ENCODE data around the gene SEMA3B.
"Not testable (repeated sequence)": the region's sequence is repeated elsewhere in the genome, so short reads cannot be mapped to it uniquely, and the experiment has no call there.

The SEMA3B gene

DNA sequence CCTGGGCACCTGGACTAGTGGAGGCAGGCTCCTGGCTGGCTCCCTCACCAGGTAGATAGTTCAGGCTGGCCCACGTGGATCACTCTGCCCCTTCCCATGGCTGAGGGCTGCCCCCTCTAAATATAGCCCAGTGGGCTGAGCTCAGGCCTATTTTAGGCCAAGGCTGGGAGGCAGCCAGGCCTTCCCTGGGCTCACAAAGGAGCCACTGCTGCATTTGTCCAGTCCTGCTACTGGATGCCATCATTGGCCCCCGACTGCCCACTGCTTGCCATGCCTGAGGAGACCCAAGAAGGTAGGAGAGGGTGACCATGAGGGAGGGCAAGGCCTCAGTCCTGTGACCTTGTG is 9.9 kb downstream of the SEMA3B start, which contains the start of gene LSMEM2:
Gene LSMEM2 (plus strand): TSS at position 208 of the 345 bp plus-strand sequence. CDS start 27 bp downstream, at position 235.
- ChIA-PET CTCF (interaction anchor here (1.6 to 3.9 kb wide), 3 partner anchors 33 to 85 kb away, joined by 6 to 18 read pairs (median 18); no protein-coding TSS in a partner anchor), POLR2A (interaction anchor here (0.8 to 1.4 kb wide), 5 partner anchors 14 to 76 kb away, joined by 3 to 5 read pairs (median 4); partner anchors contain the start of genes HYAL3 and NAA80)
- TF ChIP-seq, protein P1, sequence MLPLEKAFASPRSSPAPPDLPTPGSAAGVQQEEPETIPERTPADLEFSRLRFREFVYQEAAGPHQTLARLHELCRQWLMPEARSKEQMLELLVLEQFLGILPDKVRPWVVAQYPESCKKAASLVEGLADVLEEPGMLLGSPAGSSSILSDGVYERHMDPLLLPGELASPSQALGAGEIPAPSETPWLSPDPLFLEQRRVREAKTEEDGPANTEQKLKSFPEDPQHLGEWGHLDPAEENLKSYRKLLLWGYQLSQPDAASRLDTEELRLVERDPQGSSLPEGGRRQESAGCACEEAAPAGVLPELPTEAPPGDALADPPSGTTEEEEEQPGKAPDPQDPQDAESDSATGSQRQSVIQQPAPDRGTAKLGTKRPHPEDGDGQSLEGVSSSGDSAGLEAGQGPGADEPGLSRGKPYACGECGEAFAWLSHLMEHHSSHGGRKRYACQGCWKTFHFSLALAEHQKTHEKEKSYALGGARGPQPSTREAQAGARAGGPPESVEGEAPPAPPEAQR (tag by site-specific recombination; IDR thresholded peaks at IDR 0.05), result no peak
- TF ChIP-seq ZFP69B (tag by site-specific recombination; IDR thresholded peaks at IDR 0.05) (no peak), ZNF555 (tag by site-specific recombination; conservative IDR thresholded peaks at IDR 0.05) (no peak), ZNF664 (tag by site-specific recombination; IDR thresholded peaks at IDR 0.05) (no peak)
- TF ChIP-seq, protein P2, sequence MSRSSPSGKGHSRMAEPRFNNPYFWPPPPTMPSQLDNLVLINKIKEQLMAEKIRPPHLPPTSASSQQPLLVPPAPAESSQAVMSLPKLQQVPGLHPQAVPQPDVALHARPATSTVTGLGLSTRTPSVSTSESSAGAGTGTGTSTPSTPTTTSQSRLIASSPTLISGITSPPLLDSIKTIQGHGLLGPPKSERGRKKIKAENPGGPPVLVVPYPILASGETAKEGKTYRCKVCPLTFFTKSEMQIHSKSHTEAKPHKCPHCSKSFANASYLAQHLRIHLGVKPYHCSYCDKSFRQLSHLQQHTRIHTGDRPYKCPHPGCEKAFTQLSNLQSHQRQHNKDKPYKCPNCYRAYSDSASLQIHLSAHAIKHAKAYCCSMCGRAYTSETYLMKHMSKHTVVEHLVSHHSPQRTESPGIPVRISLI (tag by site-specific recombination; IDR thresholded peaks at IDR 0.05), result no peak
- H3K4me3 ChIP-seq (ENCODE audit: low read depth, low read length), result no peak within 1 kb of the TSS
- no peaks in the 10 kb centered on the region for H3K36me3 ChIP-seq (ENCODE audit: control insufficient read depth in 2 of 2, insufficient read depth in 1 of 2, low read length in 2 of 2)
- H3K9me3 ChIP-seq (ENCODE audit: control insufficient read depth, insufficient read depth, low read depth, low read length), result no peaks in the 10 kb centered on the region
- no peaks in the 10 kb centered on the region for H3K4me1 ChIP-seq (ENCODE audit: control insufficient read depth, insufficient read depth, low read length)
- H3K27ac ChIP-seq (ENCODE audit: extremely low read depth, low read depth, low read length), result no peak within 1 kb of the TSS

DNA sequence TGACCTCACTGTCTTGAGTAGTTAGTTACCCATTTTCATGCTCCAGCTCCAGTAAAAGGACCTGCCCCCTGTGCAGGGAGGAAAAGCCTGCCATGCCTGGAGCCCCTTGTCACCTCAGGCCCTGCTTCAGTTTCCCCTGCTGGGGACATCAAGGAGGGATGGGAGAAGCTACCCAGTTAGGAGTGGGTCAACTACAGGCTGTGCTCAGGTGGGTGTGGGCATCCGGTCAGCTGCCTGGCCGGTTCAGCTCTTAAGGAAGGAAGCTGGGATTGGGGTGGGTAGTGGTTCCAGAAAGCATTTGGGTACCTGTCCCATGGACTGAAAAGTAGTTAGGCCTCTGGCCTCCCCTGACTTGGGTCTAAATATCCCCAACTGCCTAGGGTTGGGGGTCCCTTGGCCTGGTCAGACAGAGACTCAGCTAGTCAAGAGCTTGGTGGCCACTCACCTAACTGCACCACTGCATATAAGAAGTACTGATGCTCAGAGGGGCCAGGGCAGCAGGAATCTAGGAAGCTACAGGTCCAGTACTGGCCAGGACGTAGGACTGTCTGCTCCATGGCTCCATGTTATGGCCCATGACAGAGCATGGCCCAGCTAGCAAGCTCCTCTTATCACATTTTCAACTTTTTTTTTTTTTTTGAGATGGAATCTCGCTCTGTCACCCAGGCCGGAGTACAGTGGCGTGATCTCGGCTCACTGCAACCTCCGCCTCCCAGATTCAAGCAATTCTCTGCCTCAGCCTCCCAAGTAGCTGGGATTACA is 10.5 kb downstream of the SEMA3B start:
- Histone ChIP-seq H3K36me3 (ENCODE audit: control insufficient read depth in 2 of 2, insufficient read depth in 1 of 2, low read length in 2 of 2) (no peaks in the 10 kb centered on the region), H3K27ac (ENCODE audit: extremely low read depth, low read depth, low read length) (no peak overlapping the region), H3K4me1 (ENCODE audit: control insufficient read depth, insufficient read depth, low read length) (no peaks in the 10 kb centered on the region), H3K9me3 (ENCODE audit: control insufficient read depth, insufficient read depth, low read depth, low read length) (no peaks in the 10 kb centered on the region), H3K4me3 (ENCODE audit: low read depth, low read length) (no peak overlapping the region)
- CTCF ChIA-PET, result interaction anchor here (0.6 to 3.9 kb wide), 6 partner anchors 23 to 1333 kb away, joined by 3 to 18 read pairs (median 6); no protein-coding TSS in a partner anchor
- TF ChIP-seq ZNF10 (tag by site-specific recombination; IDR thresholded peaks at IDR 0.05) (no peak), ZNF211 (tag by site-specific recombination; IDR thresholded peaks at IDR 0.05; ENCODE audit: low read depth) (no peak), ZNF658 (tag by site-specific recombination; IDR thresholded peaks at IDR 0.05) (no peak), HOXD13 (CRISPR knock-in tag; IDR thresholded peaks at IDR 0.05; ENCODE audit: borderline replicate concordance) (no peak), ZNF670 (tag by site-specific recombination; IDR thresholded peaks at IDR 0.05; ENCODE audit: low read depth) (no peak), BCL11A (tag by site-specific recombination; IDR thresholded peaks at IDR 0.05; ENCODE audit: low read depth) (no peak), ZNF416 (tag by site-specific recombination; IDR thresholded peaks at IDR 0.05) (no peak), ZNF155 (tag by site-specific recombination; IDR thresholded peaks at IDR 0.05) (no peak), TCF7L2 (IDR thresholded peaks at IDR 0.05; ENCODE audit: borderline replicate concordance, low read depth, low read length) (no peak), MYNN (tag by site-specific recombination; IDR thresholded peaks at IDR 0.05; ENCODE audit: borderline replicate concordance) (no peak), ZSCAN30 (tag by site-specific recombination; IDR thresholded peaks at IDR 0.05) (no peak)
- TF ChIP-seq, protein P3, sequence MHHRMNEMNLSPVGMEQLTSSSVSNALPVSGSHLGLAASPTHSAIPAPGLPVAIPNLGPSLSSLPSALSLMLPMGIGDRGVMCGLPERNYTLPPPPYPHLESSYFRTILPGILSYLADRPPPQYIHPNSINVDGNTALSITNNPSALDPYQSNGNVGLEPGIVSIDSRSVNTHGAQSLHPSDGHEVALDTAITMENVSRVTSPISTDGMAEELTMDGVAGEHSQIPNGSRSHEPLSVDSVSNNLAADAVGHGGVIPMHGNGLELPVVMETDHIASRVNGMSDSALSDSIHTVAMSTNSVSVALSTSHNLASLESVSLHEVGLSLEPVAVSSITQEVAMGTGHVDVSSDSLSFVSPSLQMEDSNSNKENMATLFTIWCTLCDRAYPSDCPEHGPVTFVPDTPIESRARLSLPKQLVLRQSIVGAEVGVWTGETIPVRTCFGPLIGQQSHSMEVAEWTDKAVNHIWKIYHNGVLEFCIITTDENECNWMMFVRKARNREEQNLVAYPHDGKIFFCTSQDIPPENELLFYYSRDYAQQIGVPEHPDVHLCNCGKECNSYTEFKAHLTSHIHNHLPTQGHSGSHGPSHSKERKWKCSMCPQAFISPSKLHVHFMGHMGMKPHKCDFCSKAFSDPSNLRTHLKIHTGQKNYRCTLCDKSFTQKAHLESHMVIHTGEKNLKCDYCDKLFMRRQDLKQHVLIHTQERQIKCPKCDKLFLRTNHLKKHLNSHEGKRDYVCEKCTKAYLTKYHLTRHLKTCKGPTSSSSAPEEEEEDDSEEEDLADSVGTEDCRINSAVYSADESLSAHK (tag by site-specific recombination; IDR thresholded peaks at IDR 0.05), result no peak
- TF ChIP-seq, protein P4, sequence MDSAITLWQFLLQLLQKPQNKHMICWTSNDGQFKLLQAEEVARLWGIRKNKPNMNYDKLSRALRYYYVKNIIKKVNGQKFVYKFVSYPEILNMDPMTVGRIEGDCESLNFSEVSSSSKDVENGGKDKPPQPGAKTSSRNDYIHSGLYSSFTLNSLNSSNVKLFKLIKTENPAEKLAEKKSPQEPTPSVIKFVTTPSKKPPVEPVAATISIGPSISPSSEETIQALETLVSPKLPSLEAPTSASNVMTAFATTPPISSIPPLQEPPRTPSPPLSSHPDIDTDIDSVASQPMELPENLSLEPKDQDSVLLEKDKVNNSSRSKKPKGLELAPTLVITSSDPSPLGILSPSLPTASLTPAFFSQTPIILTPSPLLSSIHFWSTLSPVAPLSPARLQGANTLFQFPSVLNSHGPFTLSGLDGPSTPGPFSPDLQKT (IDR thresholded peaks at IDR 0.05; ENCODE audit: borderline replicate concordance, low read depth, low read length), result no peak
- TF ChIP-seq, protein P5, sequence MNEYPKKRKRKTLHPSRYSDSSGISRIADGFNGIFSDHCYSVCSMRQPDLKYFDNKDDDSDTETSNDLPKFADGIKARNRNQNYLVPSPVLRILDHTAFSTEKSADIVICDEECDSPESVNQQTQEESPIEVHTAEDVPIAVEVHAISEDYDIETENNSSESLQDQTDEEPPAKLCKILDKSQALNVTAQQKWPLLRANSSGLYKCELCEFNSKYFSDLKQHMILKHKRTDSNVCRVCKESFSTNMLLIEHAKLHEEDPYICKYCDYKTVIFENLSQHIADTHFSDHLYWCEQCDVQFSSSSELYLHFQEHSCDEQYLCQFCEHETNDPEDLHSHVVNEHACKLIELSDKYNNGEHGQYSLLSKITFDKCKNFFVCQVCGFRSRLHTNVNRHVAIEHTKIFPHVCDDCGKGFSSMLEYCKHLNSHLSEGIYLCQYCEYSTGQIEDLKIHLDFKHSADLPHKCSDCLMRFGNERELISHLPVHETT (tag by site-specific recombination; IDR thresholded peaks at IDR 0.05), result no peak
- POLR2A ChIA-PET, result interaction anchor here (0.8 to 1.4 kb wide), 5 partner anchors 15 to 76 kb away, joined by 3 to 5 read pairs (median 4); partner anchors contain the start of genes HYAL3 and NAA80

DNA sequence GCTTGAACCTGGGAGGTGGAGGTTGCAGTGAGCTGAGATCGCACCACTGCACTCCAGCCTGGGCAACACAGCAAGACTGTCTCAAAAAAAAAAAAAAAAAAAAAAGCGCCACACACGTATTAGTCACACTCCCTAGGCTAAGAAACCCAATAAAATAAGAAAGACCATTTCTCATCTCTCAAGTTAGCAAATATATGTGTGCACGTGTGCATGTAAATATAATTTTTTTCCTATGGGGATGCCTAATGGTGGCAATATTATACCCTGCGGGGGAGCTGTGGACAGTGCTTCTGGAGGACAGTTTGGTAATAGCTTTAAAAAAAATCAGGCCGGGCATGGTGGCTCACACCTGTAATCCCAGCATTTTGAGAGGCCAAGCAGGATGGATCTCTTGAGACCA is 15.2 kb downstream of the SEMA3B start:
- H3K9me3 ChIP-seq (ENCODE audit: control insufficient read depth, insufficient read depth, low read depth, low read length); H3K27ac ChIP-seq (ENCODE audit: extremely low read depth, low read depth, low read length); CTCF ChIA-PET; H3K4me1 ChIP-seq (ENCODE audit: control insufficient read depth, insufficient read depth, low read length); H3K4me3 ChIP-seq (ENCODE audit: low read depth, low read length): not testable (repeated sequence)
- peaks cover 0 to 30% of the 10 kb centered on the region in 2 experiments; a peak in 1 of 3 replicates for H3K36me3 ChIP-seq (ENCODE audit: control insufficient read depth in 2 of 2, insufficient read depth in 1 of 2, low read length in 2 of 2)
- POLR2A ChIA-PET, result interaction anchor here (0.6 to 1.1 kb wide), 3 partner anchors 13 to 49 kb away, joined by 3 to 8 read pairs (median 4); no protein-coding TSS in a partner anchor
